ENCODE data around the gene BTBD7. TPM values are rescaled to one million over a fixed set of nuclear protein-coding genes. Genes with fewer than 3 reads are reported as not detected.

Gene BTBD7
- total RNA-seq, result 10 to 100 TPM; 29.2 to 47.7 TPM
- polyA plus RNA-seq, result 1 to 10 TPM; 7.8 to 9.5 TPM
- long read RNA-seq, donor 1, partial matches to known transcripts, result 0 of 4 reads
- long read RNA-seq, donor 1, other reads (novel, unspliced or antisense), result 0 of 4 reads
- long read RNA-seq, donor 2, result 0 reads
- long read RNA-seq, donor 3, partial matches to known transcripts, result 5 of 7 reads
- long read RNA-seq, donor 3, other reads (novel, unspliced or antisense), result 0 of 7 reads
- long read RNA-seq, donor 4, partial matches to known transcripts, result 0 of 1 reads
- long read RNA-seq, donor 4, other reads (novel, unspliced or antisense), result 0 of 1 reads
- long read RNA-seq, donor 5, full-length matches to known transcripts, result 3 of 10 reads
- long read RNA-seq, donor 5, partial matches to known transcripts, result 7 of 10 reads
- long read RNA-seq, donor 5, other reads (novel, unspliced or antisense), result 0 of 10 reads

- Histone ChIP-seq H3K9me3 (ENCODE audit: control insufficient read depth in 4 of 4, insufficient read depth in 3 of 4, low read length in 3 of 4) (peaks cover 0 to 4% (median 0%) of the 10 kb centered on the region in 4 donors), H3K9ac (ENCODE audit: insufficient read depth in 1 of 2, low read length in 2 of 2) (peak within 1 kb of the TSS; percentile 64 to 88), H3K27me3 (ENCODE audit: control insufficient read depth in 3 of 3, insufficient read depth in 3 of 3, low read length in 2 of 3) (no peaks in the 10 kb centered on the region), H3K27ac (ENCODE audit: low read depth in 1 of 2, low read length in 1 of 2) (peak within 1 kb of the TSS; percentile 99 to 100), H3K36me3 (ENCODE audit: control insufficient read depth in 4 of 4, insufficient read depth in 4 of 4, low read length in 4 of 4) (peaks cover 0 to 2% (median 0%) of the 10 kb centered on the region in 4 donors), H3K4me3 (peak within 1 kb of the TSS; percentile 99), H3K4me1 (ENCODE audit: control insufficient read depth in 5 of 5, insufficient read depth in 5 of 5, low read length in 5 of 5) (peaks cover 0 to 26% (median 5%) of the 10 kb centered on the region in 5 donors)
- DNase-seq (peak; percentile 97), ATAC-seq (ENCODE audit: insufficient read depth, low FRiP score) (peak; percentile 96)
- TF ChIP-seq CTCF (IDR thresholded peaks at IDR 0.05; ENCODE audit: control extremely low read depth, extremely low read depth), result no peak
- 0% methylated on average over 67 to 74 of the region's 74 CpGs for WGBS, 2 donors
Measured at GRCh38 chr14:93332853-93333630, at the start of gene BTBD7. Gene BTBD7 (minus strand): TSS chr14:93333036. CDS start chr14:93296051, 36,985 bp downstream.

- no peak for DNase-seq
- 33 to 77% methylated on average over 1 of the region's 1 CpG for WGBS, 2 donors
Measured at GRCh38 chr14:93381644-93382043, 48.8 kb upstream of the BTBD7 start.

GRCh38 chr14:93379831-93380230, 47.0 kb upstream of the BTBD7 start:
- 24 to 42% methylated on average over 1 of the region's 1 CpG for WGBS, 2 donors
- no peaks in the 10 kb centered on the region for H3K36me3 ChIP-seq (ENCODE audit: control insufficient read depth in 4 of 4, insufficient read depth in 4 of 4, low read length in 4 of 4)
- DNase-seq (no peak), ATAC-seq (ENCODE audit: insufficient read depth, low FRiP score) (no peak)
- no peaks in the 10 kb centered on the region for H3K9me3 ChIP-seq (ENCODE audit: control insufficient read depth in 4 of 4, insufficient read depth in 3 of 4, low read length in 3 of 4)
- no peaks in the 10 kb centered on the region for H3K27me3 ChIP-seq (ENCODE audit: control insufficient read depth in 3 of 3, insufficient read depth in 3 of 3, low read length in 2 of 3)
- H3K4me3 ChIP-seq, result no peak overlapping the region
- no peak for TF ChIP-seq CTCF (IDR thresholded peaks at IDR 0.05; ENCODE audit: control extremely low read depth, extremely low read depth)
- H3K27ac ChIP-seq (ENCODE audit: low read depth in 1 of 2, low read length in 1 of 2), result no peak overlapping the region
- no peak overlapping the region for H3K9ac ChIP-seq (ENCODE audit: insufficient read depth in 1 of 2, low read length in 2 of 2)
- no peaks in the 10 kb centered on the region for H3K4me1 ChIP-seq (ENCODE audit: control insufficient read depth in 5 of 5, insufficient read depth in 5 of 5, low read length in 5 of 5)

More at GRCh38 chr14:93381644-93382043, 48.8 kb upstream of the BTBD7 start:
- Histone ChIP-seq H3K36me3 (ENCODE audit: control insufficient read depth in 4 of 4, insufficient read depth in 4 of 4, low read length in 4 of 4) (no peaks in the 10 kb centered on the region), H3K27ac (ENCODE audit: low read depth in 1 of 2, low read length in 1 of 2) (no peak overlapping the region), H3K9me3 (ENCODE audit: control insufficient read depth in 4 of 4, insufficient read depth in 3 of 4, low read length in 3 of 4) (no peaks in the 10 kb centered on the region), H3K4me1 (ENCODE audit: control insufficient read depth in 5 of 5, insufficient read depth in 5 of 5, low read length in 5 of 5) (no peaks in the 10 kb centered on the region), H3K9ac (ENCODE audit: insufficient read depth in 1 of 2, low read length in 2 of 2) (no peak overlapping the region), H3K27me3 (ENCODE audit: control insufficient read depth in 3 of 3, insufficient read depth in 3 of 3, low read length in 2 of 3) (no peaks in the 10 kb centered on the region), H3K4me3 (no peak overlapping the region)
- no peak for TF ChIP-seq CTCF (IDR thresholded peaks at IDR 0.05; ENCODE audit: control extremely low read depth, extremely low read depth)
- no peak for ATAC-seq (ENCODE audit: insufficient read depth, low FRiP score)

All from lung (tissue), 16 donors.